GM12878 (cell line): Measurements from ENCODE around the gene UBAC2. TPM values are rescaled to one million over a fixed set of nuclear protein-coding genes. Genes with fewer than 3 reads are reported as not detected.

Experiments
- ATAC-seq: fragments of 200-7000 bp; cut with Tn5 transposase; 3 replicates; pipeline ENCODE4 v1.9.1; 2020; ENCODE audit warnings: mild to moderate bottlenecking, moderate library complexity
- BruUV-seq: library from RNA; stranded (reverse); fragments of 400-500 nt; replicated peaks from 2 replicates; lab custom pipeline; 2021; lab: Mats Ljungman, UMichigan
- CTCF ChIA-PET: fragments of 300-600 bp; sonication (Branson Sonifier 250); formaldehyde crosslinking; extraction: SDS; loops from one replicate; lab custom pipeline; 2021; ENCODE audit warnings: inconsistent platforms; lab: Yijun Ruan, JAX
- POLR2A ChIA-PET: fragments of 350-600 bp; formaldehyde crosslinking; extraction: SDS; loops from one replicate; lab custom pipeline; 2021; ENCODE audit warnings: inconsistent platforms; lab: Charles Lee
- RAD21 ChIA-PET: fragments of 300-600 bp; sonication (Branson Sonifier 250); formaldehyde crosslinking; loops from one replicate; lab custom pipeline; 2023; ENCODE audit warnings: antibody characterized with exemption; ENCODE audit not compliant: unreplicated experiment; lab: Charles Lee
- SMC1A ChIA-PET: fragments of 300-600 bp; sonication (Branson Sonifier 250); formaldehyde crosslinking; loops from one replicate; lab custom pipeline; 2023; ENCODE audit not compliant: unreplicated experiment, uncharacterized antibody; lab: Charles Lee
- DNase-seq: peaks from one replicate; pipeline ENCODE4 v3.0.0-alpha.2; 2011; ENCODE audit warnings: low read depth, low spot score
- FAIRE-seq: peaks from 3 replicates; lab custom pipeline; 2011; peaks lifted over from hg19 to GRCh38; lab: Jason Lieb, UNC
- H2AFZ ChIP-seq: 2 replicates; pipeline ENCODE4 v1.6.0; 2011; ENCODE audit warnings: low read depth, low read length, control low read depth; ENCODE audit not compliant: control insufficient read depth
- H3K27ac ChIP-seq: 2 replicates; pipeline ENCODE4 v1.5.1; 2011; ENCODE audit warnings: control low read depth; ENCODE audit not compliant: control insufficient read depth, insufficient read depth
- H3K27me3 ChIP-seq, 2 experiments: replicated peaks in 1 of 2; 2 replicates each; pipeline versions ENCODE4 v1.6.0 to v1.6.1; 2011; ENCODE audit warnings: low read length in 1 of 2; ENCODE audit not compliant: control insufficient read depth in 2 of 2, insufficient read depth in 2 of 2
- H3K36me3 ChIP-seq, 2 experiments: 2 replicates each; pipeline ENCODE4 v1.5.1; 2011; ENCODE audit warnings: low read length in 1 of 2; ENCODE audit not compliant: control insufficient read depth in 2 of 2, insufficient read depth in 2 of 2
- H3K4me1 ChIP-seq: 2 replicates; pipeline ENCODE4 v1.6.1; 2011; ENCODE audit warnings: mild to moderate bottlenecking, low read length, moderate library complexity, mixed read lengths; ENCODE audit not compliant: control insufficient read depth, insufficient read depth
- H3K4me2 ChIP-seq: 2 replicates; pipeline ENCODE4 v1.6.0; 2011; ENCODE audit warnings: control low read depth; ENCODE audit not compliant: control insufficient read depth, insufficient read depth
- H3K4me3 ChIP-seq: fragments of 200-600 bp; sonication (generic); 2 replicates; pipeline ENCODE4 v1.5.1; 2016
- H3K79me2 ChIP-seq: 2 replicates; pipeline ENCODE4 v1.6.0; 2011; ENCODE audit warnings: low read length; ENCODE audit not compliant: control insufficient read depth, insufficient read depth
- H3K9ac ChIP-seq: 2 replicates; pipeline ENCODE4 v1.8.0; 2011; ENCODE audit warnings: low read length, control low read depth, mixed read lengths; ENCODE audit not compliant: control insufficient read depth, insufficient read depth
- H3K9me3 ChIP-seq: replicated peaks from 3 replicates; pipeline ENCODE4 v1.5.1; 2011; ENCODE audit warnings: mild to moderate bottlenecking, low read length; ENCODE audit not compliant: control insufficient read depth, insufficient read depth
- H4K20me1 ChIP-seq: 2 replicates; pipeline ENCODE4 v1.6.0; 2011; ENCODE audit not compliant: control insufficient read depth, insufficient read depth
- BCL11A ChIP-seq: IDR thresholded peaks from 2 replicates; pipeline ENCODE4 v1.6.1; 2011; ENCODE audit warnings: low read depth, low read length
- BCLAF1 ChIP-seq: fragments of 450-650 bp; IDR thresholded peaks from 2 replicates; pipeline ENCODE4 v1.6.1; 2017; ENCODE audit warnings: antibody characterized with exemption, mild to moderate bottlenecking, moderate library complexity
- CREM ChIP-seq: IDR thresholded peaks from 2 replicates; pipeline ENCODE4 v1.6.1; 2014; ENCODE audit warnings: antibody characterized with exemption, low read depth
- FOXM1 ChIP-seq: IDR thresholded peaks from 2 replicates; pipeline ENCODE4 v1.6.1; 2012; ENCODE audit warnings: low read depth, mild to moderate bottlenecking, inconsistent platforms, low read length, moderate library complexity
- GATAD2B ChIP-seq: fragments of 450-650 bp; conservative IDR thresholded peaks from 2 replicates; pipeline ENCODE4 v1.6.1; 2017; ENCODE audit warnings: low read depth, mild to moderate bottlenecking, moderate library complexity
- IKZF1 ChIP-seq: fragments of 450-650 bp; conservative IDR thresholded peaks from 2 replicates; pipeline ENCODE4 v1.6.1; 2017; ENCODE audit warnings: antibody characterized with exemption, mild to moderate bottlenecking
- IKZF2 ChIP-seq, 2 experiments: fragments of 450-650 bp; IDR thresholded peaks; 2 replicates each; pipeline ENCODE4 v1.6.1; 2017; ENCODE audit warnings: mild to moderate bottlenecking in 2 of 2, moderate library complexity in 2 of 2
- JUND ChIP-seq: IDR thresholded peaks from 2 replicates; pipeline ENCODE4 v1.6.1; 2012; ENCODE audit warnings: low read depth, mild to moderate bottlenecking, low read length, improper control_type of control experiment, moderate library complexity
- MXI1 ChIP-seq: fragments of 150-350 bp; IDR thresholded peaks from 2 replicates; pipeline ENCODE4 v1.6.1; 2011; ENCODE audit warnings: low read depth, mild to moderate bottlenecking, inconsistent platforms, low read length, improper control_type of control experiment
- NR2F1 ChIP-seq: fragments of 450-650 bp; conservative IDR thresholded peaks from 2 replicates; pipeline ENCODE4 v1.6.1; 2017; ENCODE audit warnings: mild to moderate bottlenecking
- POLR2AphosphoS2 ChIP-seq: IDR thresholded peaks from 2 replicates; pipeline ENCODE4 v1.6.1; 2011; ENCODE audit warnings: low read depth, mild to moderate bottlenecking, low read length, improper control_type of control experiment, moderate library complexity
- POLR2AphosphoS5 ChIP-seq: IDR thresholded peaks from 2 replicates; pipeline ENCODE4 v1.6.1; 2011; ENCODE audit warnings: mild to moderate bottlenecking, low read length, inconsistent platforms
- RELB ChIP-seq: fragments of 450-650 bp; IDR thresholded peaks from 2 replicates; pipeline ENCODE4 v1.6.1; 2017; ENCODE audit warnings: low read depth, mild to moderate bottlenecking, moderate library complexity
- RUNX3 ChIP-seq: IDR thresholded peaks from 2 replicates; pipeline ENCODE4 v1.6.1; 2012; ENCODE audit warnings: low read length, inconsistent platforms
- YY1 ChIP-seq: IDR thresholded peaks from 2 replicates; pipeline ENCODE4 v1.6.1; 2011; ENCODE audit warnings: low read depth, mild to moderate bottlenecking, low read length
- WGBS: methylation state at CpG from one replicate; pipeline ENCODE4 v1.1.6; 2016; ENCODE audit warnings: low lambda C conversion rate; ENCODE audit not compliant: insufficient replicate concordance, insufficient coverage; ENCODE audit errors: missing lambda C conversion rate; 5-methylcytosine and 5-hydroxymethylcytosine counted together
- in situ Hi-C: fragments of 300-500 bp; cut with MboI; formaldehyde crosslinking; loops from 9 replicates; pipeline ENCODE4 v1.14.3; 2018; ENCODE audit warnings: mixed read lengths
- intact Hi-C: fragments of 100-400 bp; cut with micrococcal nuclease; formaldehyde crosslinking; loops from one replicate; pipeline ENCODE4 v1.14.2; 2022; ENCODE audit not compliant: unreplicated experiment
- polyA plus RNA-seq, 11 experiments: library from polyadenylated mRNA; depleted of rRNA in 4 of 11; unstranded in 6 of 11; stranded (reverse) in 5 of 11; fragments of >200 nt; fragmentation: Nextera tagmentation in 4 of 11; fragmentation: Illumina TruSeq in 1 of 11; extraction: Ambion mirVana in 4 of 11; extraction: Trizol in 1 of 11; gene quantifications; 1 replicate in 1 of 11; 2 replicates in 10 of 11; pipeline versions ENCODE4 v1.2.1 to v1.2.3, GENCODE V29; 2011 to 2016; ENCODE audit warnings: inconsistent platforms in 2 of 11, missing spikeins in 2 of 11, low read depth in 1 of 11
- total RNA-seq, 4 experiments: library from RNA; depleted of rRNA in 3 of 4; stranded (reverse); fragments of >200 nt in 3 of 4; fragmentation: Illumina TruSeq in 1 of 4; extraction: Trizol in 1 of 4; gene quantifications; 2 replicates each; pipeline versions ENCODE4 v1.2.1 to v1.2.3, GENCODE V29; 2013 to 2021

Gene UBAC2
- total and polyA plus RNA-seq, 10 of the 15 experiments (the other 5 are each of a cell fraction or from before 2014, with no cell fraction given) = 3.0 to 54.6 (median 17.4) TPM

DNA sequence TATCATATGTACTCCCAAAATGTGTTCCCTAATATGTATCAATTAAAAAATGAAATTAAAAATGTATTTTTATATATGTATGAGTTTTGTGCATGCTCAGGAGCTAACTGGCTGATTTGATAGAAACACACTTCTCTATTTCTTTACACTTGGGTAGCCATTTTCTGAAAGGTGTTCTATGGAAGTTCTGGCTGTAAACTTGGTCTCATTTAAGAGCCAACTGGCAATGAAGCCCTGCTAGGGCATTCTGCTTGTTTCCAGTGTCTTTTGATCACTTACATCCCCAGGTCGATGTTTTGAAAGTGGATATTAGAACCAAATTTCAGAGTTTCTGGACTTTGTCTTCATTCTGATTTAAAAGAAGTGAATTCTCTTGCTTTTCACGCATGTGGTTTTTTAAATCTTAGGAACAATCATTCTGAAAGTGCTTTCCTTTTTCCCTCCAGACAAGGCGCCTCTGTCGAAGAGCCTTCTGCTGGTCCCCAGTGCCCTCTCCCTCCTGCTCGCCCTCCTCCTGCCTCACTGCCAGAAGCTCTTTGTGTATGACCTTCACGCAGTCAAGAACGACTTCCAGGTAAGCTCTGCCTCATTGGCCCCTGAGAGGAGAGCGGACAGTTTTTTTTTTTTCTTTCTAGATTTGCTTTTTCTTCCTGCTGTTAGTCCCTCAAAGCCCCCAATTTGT lies 37.5 kb downstream of the UBAC2 start:
- no peaks in the 10 kb centered on the region for H3K27me3 ChIP-seq
- H3K9ac ChIP-seq = peak overlapping the region; percentile 5
- no peaks in the 10 kb centered on the region; the same call in 1 of the 2 replicates for H3K79me2 ChIP-seq
- peaks cover 7% of the 10 kb centered on the region for H3K4me1 ChIP-seq
- H3K27ac ChIP-seq = peak overlapping the region; percentile 49
- ChIA-PET RAD21 (interaction anchor here (1.4 to 1.9 kb wide), 3 partner anchors 18 to 34 kb away, joined by 5 to 6 read pairs (median 6); no protein-coding TSS in a partner anchor), SMC1A (interaction anchor here (0.6 to 2.2 kb wide), 11 partner anchors 8 to 626 kb away, joined by 3 to 8 read pairs (median 3); partner anchors contain the start of gene GPR18), POLR2A (interaction anchor here (0.5 to 0.9 kb wide), 3 partner anchors 23 to 726 kb away, joined by 3 to 6 read pairs (median 3); no protein-coding TSS in a partner anchor), CTCF (interaction anchor here (0.5 to 1.4 kb wide), 10 partner anchors 9 to 645 kb away, joined by 3 to 5 read pairs (median 3); partner anchors contain the start of genes GPR18 and UBAC2)
- BruUV-seq = no TSS peak
- intact Hi-C loops (no loop called here), in situ Hi-C loops (no loop called here)
- WGBS = under 1% methylated on average over 8 of the region's 8 CpGs
- no peaks in the 10 kb centered on the region for H4K20me1 ChIP-seq
- peak overlapping the region; percentile 23 for H3K4me2 ChIP-seq
- peak; percentile 83 for FAIRE-seq
- H2AFZ ChIP-seq = no peak overlapping the region
- no peaks in the 10 kb centered on the region; the same call in 2 of the 3 replicates for H3K9me3 ChIP-seq
- ATAC-seq = peak; percentile 85
- H3K36me3 ChIP-seq = peaks cover 0 to 3% of the 10 kb centered on the region in 2 experiments; a peak in 1 of 4 replicates
- peak overlapping the region; percentile 41; the same call in 1 of the 2 replicates for H3K4me3 ChIP-seq
- no peak for DNase-seq
- TF ChIP-seq JUND = 0 out of 2 replicates have a peak, but pooled peaks have one; percentile 20
- no peak for TF ChIP-seq POLR2AphosphoS5
- peak; percentile 67 for TF ChIP-seq IKZF1
- TF ChIP-seq NR2F1 = peak; percentile 20; the same call in 1 of the 2 replicates
- TF ChIP-seq BCL11A = peak; percentile 24; the same call in 1 of the 2 replicates
- peak; percentile 56 to 61; a peak in 2 of 4 replicates for TF ChIP-seq IKZF2 (IDR thresholded peaks at IDR 0.05)
- no peak for TF ChIP-seq BCLAF1
- peak; percentile 24; the same call in 1 of the 2 replicates for TF ChIP-seq CREM
- no peak for TF ChIP-seq MXI1
- TF ChIP-seq POLR2AphosphoS2 = no peak
- TF ChIP-seq FOXM1 = 0 out of 2 replicates have a peak, but pooled peaks have one; percentile 27
- TF ChIP-seq RELB = peak; percentile 50; the same call in 1 of the 2 replicates
- TF ChIP-seq YY1 = peak; percentile 26; the same call in 1 of the 2 replicates
- peak; percentile 89 for TF ChIP-seq RUNX3
- TF ChIP-seq GATAD2B = 0 out of 2 replicates have a peak, but pooled peaks have one; percentile 16
